Measurements from ENCODE around the gene TENM4. TPM values are rescaled to one million over a fixed set of nuclear protein-coding genes. Genes with fewer than 3 reads are reported as not detected.
A peak's percentile ranks its signal among the peaks of the same experiment; 100 is the strongest.

TENM4 gene
- polyA plus RNA-seq, 2 of the 4 experiments (the other 2 are of a cell fraction): 0.06 to 0.31 TPM

DNA sequence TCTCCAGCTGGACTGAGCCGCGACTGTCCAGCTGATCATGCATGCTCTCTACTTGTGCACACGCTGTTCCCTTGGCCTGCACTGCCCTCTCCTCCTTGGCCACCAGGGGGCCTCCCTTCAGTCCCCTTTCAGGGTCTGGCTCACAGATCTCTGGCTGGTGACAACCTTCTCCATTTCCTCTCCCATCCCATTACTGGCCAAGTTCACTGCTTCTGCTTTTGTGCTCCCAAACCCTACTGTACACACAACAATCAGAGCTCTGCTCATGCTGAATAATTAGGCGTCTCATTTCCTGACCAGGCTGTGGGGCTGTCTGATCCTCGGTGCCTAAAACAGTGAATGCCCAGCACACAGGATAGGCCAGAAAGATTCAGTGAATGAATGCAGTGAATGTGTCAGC, 642.2 kb downstream of the TENM4 start:
- Histone ChIP-seq H3K4me2 (no peak overlapping the region), H3K9me3 (no peaks in the 10 kb centered on the region), H3K4me1 (peaks cover 17% of the 10 kb centered on the region; the same call in 2 of the 3 replicates), H3K4me3 (no peak overlapping the region), H3K27ac (no peak overlapping the region)
- ATAC-seq (peak; percentile 78 to 97), DNase-seq (ENCODE audit: low read depth in 1 of 2, low spot score in 1 of 2) (peak; percentile 20 to 52), FAIRE-seq (no peak)
- POLR2A ChIA-PET: no interaction called here
- CTCF ChIA-PET: interaction anchor here (0.5 to 2.3 kb wide), 15 partner anchors 9 to 1899 kb away, joined by 3 to 14 read pairs (median 4); no protein-coding TSS in a partner anchor
- WGBS (ENCODE audit: missing lambda C conversion rate): 53% methylated on average over 5 of the region's 5 CpGs
- TF ChIP-seq CTCF (IDR thresholded peaks at IDR 0.05): peak; percentile 55
- peak; percentile 51 to 59 for TF ChIP-seq RAD21 (conservative IDR thresholded peaks at IDR 0.05 in 1 of 2, IDR thresholded peaks at IDR 0.05 in 1 of 2)
- TF ChIP-seq SMC3 (IDR thresholded peaks at IDR 0.05): peak; percentile 64
- TF ChIP-seq NPAS2 (CRISPR knock-in tag; IDR thresholded peaks at IDR 0.05; ENCODE audit: borderline replicate concordance): no peak
- TF ChIP-seq, protein P1, sequence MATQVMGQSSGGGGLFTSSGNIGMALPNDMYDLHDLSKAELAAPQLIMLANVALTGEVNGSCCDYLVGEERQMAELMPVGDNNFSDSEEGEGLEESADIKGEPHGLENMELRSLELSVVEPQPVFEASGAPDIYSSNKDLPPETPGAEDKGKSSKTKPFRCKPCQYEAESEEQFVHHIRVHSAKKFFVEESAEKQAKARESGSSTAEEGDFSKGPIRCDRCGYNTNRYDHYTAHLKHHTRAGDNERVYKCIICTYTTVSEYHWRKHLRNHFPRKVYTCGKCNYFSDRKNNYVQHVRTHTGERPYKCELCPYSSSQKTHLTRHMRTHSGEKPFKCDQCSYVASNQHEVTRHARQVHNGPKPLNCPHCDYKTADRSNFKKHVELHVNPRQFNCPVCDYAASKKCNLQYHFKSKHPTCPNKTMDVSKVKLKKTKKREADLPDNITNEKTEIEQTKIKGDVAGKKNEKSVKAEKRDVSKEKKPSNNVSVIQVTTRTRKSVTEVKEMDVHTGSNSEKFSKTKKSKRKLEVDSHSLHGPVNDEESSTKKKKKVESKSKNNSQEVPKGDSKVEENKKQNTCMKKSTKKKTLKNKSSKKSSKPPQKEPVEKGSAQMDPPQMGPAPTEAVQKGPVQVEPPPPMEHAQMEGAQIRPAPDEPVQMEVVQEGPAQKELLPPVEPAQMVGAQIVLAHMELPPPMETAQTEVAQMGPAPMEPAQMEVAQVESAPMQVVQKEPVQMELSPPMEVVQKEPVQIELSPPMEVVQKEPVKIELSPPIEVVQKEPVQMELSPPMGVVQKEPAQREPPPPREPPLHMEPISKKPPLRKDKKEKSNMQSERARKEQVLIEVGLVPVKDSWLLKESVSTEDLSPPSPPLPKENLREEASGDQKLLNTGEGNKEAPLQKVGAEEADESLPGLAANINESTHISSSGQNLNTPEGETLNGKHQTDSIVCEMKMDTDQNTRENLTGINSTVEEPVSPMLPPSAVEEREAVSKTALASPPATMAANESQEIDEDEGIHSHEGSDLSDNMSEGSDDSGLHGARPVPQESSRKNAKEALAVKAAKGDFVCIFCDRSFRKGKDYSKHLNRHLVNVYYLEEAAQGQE (IDR thresholded peaks at IDR 0.05): no peak
- TF ChIP-seq, protein P2, sequence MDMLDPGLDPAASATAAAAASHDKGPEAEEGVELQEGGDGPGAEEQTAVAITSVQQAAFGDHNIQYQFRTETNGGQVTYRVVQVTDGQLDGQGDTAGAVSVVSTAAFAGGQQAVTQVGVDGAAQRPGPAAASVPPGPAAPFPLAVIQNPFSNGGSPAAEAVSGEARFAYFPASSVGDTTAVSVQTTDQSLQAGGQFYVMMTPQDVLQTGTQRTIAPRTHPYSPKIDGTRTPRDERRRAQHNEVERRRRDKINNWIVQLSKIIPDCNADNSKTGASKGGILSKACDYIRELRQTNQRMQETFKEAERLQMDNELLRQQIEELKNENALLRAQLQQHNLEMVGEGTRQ (IDR thresholded peaks at IDR 0.05): no peak
- no peak for TF ChIP-seq TFCP2L1 (CRISPR knock-in tag; IDR thresholded peaks at IDR 0.05)

DNA sequence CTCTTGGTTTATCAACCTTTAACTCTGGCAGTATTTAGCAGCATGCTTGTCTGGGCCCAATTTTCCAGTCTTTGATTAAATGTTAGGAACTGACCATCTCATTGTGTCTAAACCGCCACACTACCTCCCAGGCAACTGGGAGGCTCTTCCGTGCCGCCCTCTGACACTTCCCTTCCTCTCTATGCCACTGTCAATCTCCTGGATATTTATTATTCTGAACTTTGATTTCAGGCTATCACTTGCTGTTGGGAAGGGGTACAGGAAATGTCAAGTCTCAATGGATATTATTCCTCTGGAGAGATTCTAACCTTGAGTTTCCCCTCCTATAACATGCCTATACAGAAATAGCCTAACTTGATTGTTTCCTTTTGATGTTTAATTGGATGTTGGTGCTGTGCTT, 643.3 kb downstream of the TENM4 start:
- no peak for TF ChIP-seq POLR2A (IDR thresholded peaks at IDR 0.05; ENCODE audit: low read length)
- ChIA-PET CTCF (interaction anchor here (1.2 to 2.3 kb wide), 9 partner anchors 9 to 303 kb away, joined by 3 to 14 read pairs (median 8); no protein-coding TSS in a partner anchor), POLR2A (no interaction called here)
- 57% methylated on average over 3 of the region's 3 CpGs for WGBS (ENCODE audit: missing lambda C conversion rate)
- Histone ChIP-seq H3K4me3 (no peak overlapping the region), H3K9me3 (no peaks in the 10 kb centered on the region), H3K4me1 (peaks cover 17% of the 10 kb centered on the region; the same call in 2 of the 3 replicates), H3K4me2 (no peak overlapping the region), H3K27ac (no peak overlapping the region)
- ATAC-seq: no peak
- DNase-seq (ENCODE audit: low read depth in 1 of 2, low spot score in 1 of 2): no peak
- no peak for FAIRE-seq

GRCh38 chr11:78796956-78797355, 643.9 kb downstream of the TENM4 start:
- peak; percentile 7 for FAIRE-seq
- peaks cover 15% of the 10 kb centered on the region; the same call in 2 of the 3 replicates for H3K4me1 ChIP-seq
- WGBS (ENCODE audit: missing lambda C conversion rate): 24% methylated on average over 2 of the region's 2 CpGs
- peak in 1 of 2 experiments; percentile 14 for DNase-seq (ENCODE audit: low read depth in 1 of 2, low spot score in 1 of 2)
- H3K4me2 ChIP-seq: no peak overlapping the region
- no peak overlapping the region for H3K27ac ChIP-seq
- ATAC-seq: no peak
- CTCF ChIA-PET: interaction anchor here (2.2 to 2.3 kb wide), 2 partner anchors 11 to 16 kb away, joined by 5 to 8 read pairs; no protein-coding TSS in a partner anchor
- TF ChIP-seq CBX2 (IDR thresholded peaks at IDR 0.05; ENCODE audit: borderline replicate concordance, low read depth) (no peak), PHF8 (IDR thresholded peaks at IDR 0.05; ENCODE audit: borderline replicate concordance, low read depth) (no peak), FOSL2 (IDR thresholded peaks at IDR 0.05) (no peak), FOSL2 (CRISPR knock-in tag; IDR thresholded peaks at IDR 0.05) (no peak), FOXS1 (CRISPR knock-in tag; IDR thresholded peaks at IDR 0.05) (no peak), CTCF (IDR thresholded peaks at IDR 0.05) (no peak), HOXB13 (CRISPR knock-in tag; IDR thresholded peaks at IDR 0.05; ENCODE audit: low read depth) (no peak), HDAC2 (IDR thresholded peaks at IDR 0.05) (no peak), RNF2 (IDR thresholded peaks at IDR 0.05; ENCODE audit: borderline replicate concordance, low read depth) (no peak), SREBF2 (IDR thresholded peaks at IDR 0.05) (no peak)
- TF ChIP-seq, protein P1 (IDR thresholded peaks at IDR 0.05): no peak
- POLR2A ChIA-PET: no interaction called here
- H3K4me3 ChIP-seq: no peak overlapping the region
- no peaks in the 10 kb centered on the region for H3K9me3 ChIP-seq
